IPS-20b (cell line): ENCODE data around the gene KCNQ1.

Experiments used
- H3K27ac ChIP-seq: one replicate; pipeline ENCODE4 v1.5.1; 2013; ENCODE audit warnings: low read length
- H3K27me3 ChIP-seq: 2 replicates; pipeline ENCODE4 v1.6.1; 2013; ENCODE audit warnings: mild to moderate bottlenecking, low read length, inconsistent platforms; ENCODE audit not compliant: insufficient read depth
- H3K36me3 ChIP-seq: 2 replicates; pipeline ENCODE4 v1.6.1; 2013; ENCODE audit warnings: low read depth, mild to moderate bottlenecking, inconsistent platforms, low read length, moderate library complexity; ENCODE audit not compliant: insufficient read depth
- H3K4me1 ChIP-seq: 2 replicates; pipeline ENCODE4 v1.6.1; 2013; ENCODE audit warnings: mild to moderate bottlenecking, control low read depth, inconsistent platforms, low read length, moderate library complexity; ENCODE audit not compliant: insufficient read depth
- H3K4me3 ChIP-seq: 2 replicates; pipeline ENCODE4 v1.5.1; 2013; ENCODE audit warnings: mild to moderate bottlenecking, low read length, inconsistent platforms
- H3K9ac ChIP-seq: 2 replicates; pipeline ENCODE4 v1.6.1; 2013; ENCODE audit warnings: low read depth, mild to moderate bottlenecking, inconsistent platforms, low read length, moderate library complexity
- H3K9me3 ChIP-seq: 2 replicates; pipeline ENCODE4 v1.6.1; 2013; ENCODE audit warnings: mild to moderate bottlenecking, low read depth, low read length, inconsistent platforms; ENCODE audit not compliant: insufficient read depth

The KCNQ1 gene

GRCh38 chr11:2461253-2461955, 16.6 kb downstream of the KCNQ1 start:
- H3K4me3 ChIP-seq, result no peak overlapping the region
- no peak overlapping the region for H3K27ac ChIP-seq
- peaks cover 21% of the 10 kb centered on the region for H3K27me3 ChIP-seq
- H3K9me3 ChIP-seq, result no peaks in the 10 kb centered on the region
- no peaks in the 10 kb centered on the region for H3K36me3 ChIP-seq
- no peaks in the 10 kb centered on the region for H3K4me1 ChIP-seq
- H3K9ac ChIP-seq, result no peak overlapping the region

- peaks cover 21% of the 10 kb centered on the region for H3K27me3 ChIP-seq
- H3K36me3 ChIP-seq, result no peaks in the 10 kb centered on the region
- no peaks in the 10 kb centered on the region for H3K4me1 ChIP-seq
- no peaks in the 10 kb centered on the region for H3K9me3 ChIP-seq
- no peak overlapping the region for H3K9ac ChIP-seq
- H3K27ac ChIP-seq, result no peak overlapping the region
- no peak overlapping the region for H3K4me3 ChIP-seq
Measured at GRCh38 chr11:2461956-2462542, 17.2 kb downstream of the KCNQ1 start.

- Histone ChIP-seq H3K9me3 (no peaks in the 10 kb centered on the region), H3K27me3 (peaks cover 18% of the 10 kb centered on the region), H3K4me1 (no peaks in the 10 kb centered on the region), H3K36me3 (no peaks in the 10 kb centered on the region), H3K4me3 (no peak overlapping the region), H3K27ac (no peak overlapping the region), H3K9ac (no peak overlapping the region)
Measured at GRCh38 chr11:2462543-2462985, 17.8 kb downstream of the KCNQ1 start.

GRCh38 chr11:2462986-2463765, 18.4 kb downstream of the KCNQ1 start:
- Histone ChIP-seq H3K9ac (no peak overlapping the region), H3K36me3 (no peaks in the 10 kb centered on the region), H3K27ac (no peak overlapping the region), H3K4me1 (no peaks in the 10 kb centered on the region), H3K4me3 (no peak overlapping the region), H3K9me3 (no peaks in the 10 kb centered on the region), H3K27me3 (peaks cover 12% of the 10 kb centered on the region)

- Histone ChIP-seq H3K9ac (no peak overlapping the region), H3K27ac (no peak overlapping the region), H3K27me3 (peaks cover 10% of the 10 kb centered on the region), H3K9me3 (no peaks in the 10 kb centered on the region), H3K4me1 (no peaks in the 10 kb centered on the region), H3K4me3 (no peak overlapping the region), H3K36me3 (no peaks in the 10 kb centered on the region)
Measured at GRCh38 chr11:2463766-2464277, 19.0 kb downstream of the KCNQ1 start.

GRCh38 chr11:2464451-2465165, 19.8 kb downstream of the KCNQ1 start:
- H3K27me3 ChIP-seq, result peaks cover 11% of the 10 kb centered on the region; the same call in 1 of the 2 replicates
- no peak overlapping the region for H3K4me3 ChIP-seq
- H3K4me1 ChIP-seq, result no peaks in the 10 kb centered on the region
- no peaks in the 10 kb centered on the region for H3K36me3 ChIP-seq
- no peaks in the 10 kb centered on the region for H3K9me3 ChIP-seq
- H3K9ac ChIP-seq, result no peak overlapping the region
- no peak overlapping the region for H3K27ac ChIP-seq

- no peak overlapping the region for H3K9ac ChIP-seq
- no peaks in the 10 kb centered on the region for H3K36me3 ChIP-seq
- no peak overlapping the region for H3K4me3 ChIP-seq
- no peaks in the 10 kb centered on the region for H3K4me1 ChIP-seq
- H3K27me3 ChIP-seq, result peaks cover 17% of the 10 kb centered on the region; the same call in 1 of the 2 replicates
- H3K9me3 ChIP-seq, result no peaks in the 10 kb centered on the region
- H3K27ac ChIP-seq, result no peak overlapping the region
Measured at GRCh38 chr11:2465202-2466068, 20.6 kb downstream of the KCNQ1 start.

GRCh38 chr11:2466069-2466801, 21.4 kb downstream of the KCNQ1 start:
- Histone ChIP-seq H3K27ac (no peak overlapping the region), H3K36me3 (no peaks in the 10 kb centered on the region), H3K4me3 (no peak overlapping the region), H3K4me1 (no peaks in the 10 kb centered on the region), H3K9ac (no peak overlapping the region), H3K9me3 (no peaks in the 10 kb centered on the region), H3K27me3 (peaks cover 25% of the 10 kb centered on the region)

GRCh38 chr11:2466869-2467694, 22.3 kb downstream of the KCNQ1 start:
- Histone ChIP-seq H3K9me3 (no peaks in the 10 kb centered on the region), H3K4me3 (no peak overlapping the region), H3K27me3 (peaks cover 26% of the 10 kb centered on the region), H3K36me3 (no peaks in the 10 kb centered on the region), H3K9ac (no peak overlapping the region), H3K27ac (no peak overlapping the region), H3K4me1 (no peaks in the 10 kb centered on the region)

- H3K9ac ChIP-seq, result no peak overlapping the region
- no peak overlapping the region for H3K4me3 ChIP-seq
- H3K27ac ChIP-seq, result no peak overlapping the region
- peaks cover 32% of the 10 kb centered on the region for H3K27me3 ChIP-seq
- no peaks in the 10 kb centered on the region for H3K4me1 ChIP-seq
- no peaks in the 10 kb centered on the region for H3K9me3 ChIP-seq
- H3K36me3 ChIP-seq, result no peaks in the 10 kb centered on the region
Measured at GRCh38 chr11:2467695-2468055, 22.9 kb downstream of the KCNQ1 start.
